B cell (primary cell): Measurements from ENCODE around the gene HES2.

Source experiments
- CTCF ChIP-seq: fragments of 200-600 bp; IDR thresholded peaks from one replicate; pipeline ENCODE4 v1.8.0; 2022; ENCODE audit warnings: antibody characterized with exemption, mild to moderate bottlenecking
- EZH2 ChIP-seq: IDR thresholded peaks from 2 replicates; pipeline ENCODE4 v1.6.1; 2012; ENCODE audit warnings: borderline replicate concordance, low read depth, mild to moderate bottlenecking, moderate library complexity, low read length; ENCODE audit not compliant: insufficient read depth, poor library complexity, severe bottlenecking

GRCh38 chr1:6434186-6434585, 14.5 kb upstream of the HES2 start:
- TF ChIP-seq CTCF (no peak), EZH2 (no peak)
